HL-60 (cell line): ENCODE results near the gene ATL2.

Experiments used
- DNase-seq, 2 experiments: peaks; one replicate each; pipeline ENCODE4 v3.0.0-alpha.2; 2010 to 2020; ENCODE audit warnings: low read depth in 1 of 2, low spot score in 1 of 2
- H3K27ac ChIP-seq: fragments of 250-450 bp; sonication (Bioruptor Pico); replicated peaks from 2 replicates; pipeline ENCODE4 v1.5.1; 2020; ENCODE audit warnings: mild to moderate bottlenecking, moderate library complexity
- H3K27me3 ChIP-seq: fragments of 250-450 bp; sonication (Bioruptor Pico); 2 replicates; pipeline ENCODE4 v1.5.1; 2021; ENCODE audit warnings: mild to moderate bottlenecking, moderate library complexity; ENCODE audit not compliant: insufficient read depth, poor library complexity, severe bottlenecking
- H3K4me3 ChIP-seq: replicated peaks from 2 replicates; pipeline ENCODE4 v1.5.1; 2011; ENCODE audit warnings: mild to moderate bottlenecking, control low read depth, low read length; ENCODE audit not compliant: insufficient read depth
- GABPA ChIP-seq: IDR thresholded peaks from 2 replicates; pipeline ENCODE4 v1.6.1; 2012; ENCODE audit warnings: low read depth
- POLR2AphosphoS5 ChIP-seq: IDR thresholded peaks from 2 replicates; pipeline ENCODE4 v1.6.1; 2012; ENCODE audit warnings: low read depth
- SPI1 ChIP-seq: IDR thresholded peaks from 2 replicates; pipeline ENCODE4 v1.6.1; 2012; ENCODE audit warnings: low read depth, mild to moderate bottlenecking, borderline replicate concordance
- TF ChIP-seq, protein P1 (sequence below): IDR thresholded peaks from 2 replicates; pipeline ENCODE4 v1.6.1; 2012; ENCODE audit warnings: low read depth; ENCODE audit not compliant: insufficient replicate concordance
- TF ChIP-seq, protein P2 (sequence below): IDR thresholded peaks from one replicate; pipeline ENCODE4 v1.5.1; 2011; ENCODE audit warnings: low read length, control low read depth, inconsistent platforms; ENCODE audit not compliant: insufficient read depth

The ATL2 gene

DNA sequence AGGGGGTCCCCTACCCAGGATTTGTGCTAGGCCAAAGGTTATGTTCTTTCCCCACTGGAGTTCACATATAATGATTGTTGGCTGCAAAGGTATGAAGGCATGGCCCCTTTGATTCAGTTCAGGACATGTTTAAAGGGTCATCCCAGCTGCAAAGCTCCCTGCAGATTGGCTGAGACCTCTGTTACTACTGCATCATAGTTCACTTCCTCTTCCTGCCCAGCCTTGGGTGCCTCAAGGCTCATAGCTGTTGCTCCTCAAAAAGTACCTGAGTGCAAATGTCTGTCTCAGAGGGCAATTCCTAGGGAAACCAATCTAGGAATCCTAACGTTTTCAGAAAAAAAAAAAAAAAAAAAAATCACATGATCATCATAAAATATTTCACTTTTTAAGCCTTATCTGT lies 125.1 kb downstream of the ATL2 start:
- no peak for TF ChIP-seq GABPA
- TF ChIP-seq, protein P1, sequence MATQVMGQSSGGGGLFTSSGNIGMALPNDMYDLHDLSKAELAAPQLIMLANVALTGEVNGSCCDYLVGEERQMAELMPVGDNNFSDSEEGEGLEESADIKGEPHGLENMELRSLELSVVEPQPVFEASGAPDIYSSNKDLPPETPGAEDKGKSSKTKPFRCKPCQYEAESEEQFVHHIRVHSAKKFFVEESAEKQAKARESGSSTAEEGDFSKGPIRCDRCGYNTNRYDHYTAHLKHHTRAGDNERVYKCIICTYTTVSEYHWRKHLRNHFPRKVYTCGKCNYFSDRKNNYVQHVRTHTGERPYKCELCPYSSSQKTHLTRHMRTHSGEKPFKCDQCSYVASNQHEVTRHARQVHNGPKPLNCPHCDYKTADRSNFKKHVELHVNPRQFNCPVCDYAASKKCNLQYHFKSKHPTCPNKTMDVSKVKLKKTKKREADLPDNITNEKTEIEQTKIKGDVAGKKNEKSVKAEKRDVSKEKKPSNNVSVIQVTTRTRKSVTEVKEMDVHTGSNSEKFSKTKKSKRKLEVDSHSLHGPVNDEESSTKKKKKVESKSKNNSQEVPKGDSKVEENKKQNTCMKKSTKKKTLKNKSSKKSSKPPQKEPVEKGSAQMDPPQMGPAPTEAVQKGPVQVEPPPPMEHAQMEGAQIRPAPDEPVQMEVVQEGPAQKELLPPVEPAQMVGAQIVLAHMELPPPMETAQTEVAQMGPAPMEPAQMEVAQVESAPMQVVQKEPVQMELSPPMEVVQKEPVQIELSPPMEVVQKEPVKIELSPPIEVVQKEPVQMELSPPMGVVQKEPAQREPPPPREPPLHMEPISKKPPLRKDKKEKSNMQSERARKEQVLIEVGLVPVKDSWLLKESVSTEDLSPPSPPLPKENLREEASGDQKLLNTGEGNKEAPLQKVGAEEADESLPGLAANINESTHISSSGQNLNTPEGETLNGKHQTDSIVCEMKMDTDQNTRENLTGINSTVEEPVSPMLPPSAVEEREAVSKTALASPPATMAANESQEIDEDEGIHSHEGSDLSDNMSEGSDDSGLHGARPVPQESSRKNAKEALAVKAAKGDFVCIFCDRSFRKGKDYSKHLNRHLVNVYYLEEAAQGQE = no peak
- TF ChIP-seq SPI1 = peak; percentile 84
- H3K27ac ChIP-seq = no peak overlapping the region
- no peaks in the 10 kb centered on the region for H3K27me3 ChIP-seq
- peak; percentile 18 to 20 for DNase-seq
- H3K4me3 ChIP-seq = no peak overlapping the region

DNA sequence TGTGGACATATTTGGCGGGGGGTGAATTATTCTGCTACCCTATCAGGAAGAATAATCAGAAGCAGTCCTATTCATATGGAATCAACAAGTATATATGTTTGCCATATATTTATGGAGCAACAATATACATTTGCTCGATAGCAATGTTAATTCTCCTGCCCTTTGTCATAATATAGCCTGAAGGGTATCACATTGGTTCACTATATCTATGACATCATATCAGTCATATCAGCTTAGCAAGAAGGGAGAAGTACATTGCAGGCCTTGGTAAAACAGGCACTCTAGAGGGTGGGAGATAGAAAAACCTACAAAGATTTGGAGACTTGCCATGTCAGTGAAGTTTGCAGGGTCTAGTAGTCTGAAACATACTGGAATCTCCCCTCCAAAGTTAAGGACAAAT lies 128.4 kb downstream of the ATL2 start:
- TF ChIP-seq SPI1 (no peak), GABPA (no peak), POLR2AphosphoS5 (no peak)
- TF ChIP-seq, protein P2, sequence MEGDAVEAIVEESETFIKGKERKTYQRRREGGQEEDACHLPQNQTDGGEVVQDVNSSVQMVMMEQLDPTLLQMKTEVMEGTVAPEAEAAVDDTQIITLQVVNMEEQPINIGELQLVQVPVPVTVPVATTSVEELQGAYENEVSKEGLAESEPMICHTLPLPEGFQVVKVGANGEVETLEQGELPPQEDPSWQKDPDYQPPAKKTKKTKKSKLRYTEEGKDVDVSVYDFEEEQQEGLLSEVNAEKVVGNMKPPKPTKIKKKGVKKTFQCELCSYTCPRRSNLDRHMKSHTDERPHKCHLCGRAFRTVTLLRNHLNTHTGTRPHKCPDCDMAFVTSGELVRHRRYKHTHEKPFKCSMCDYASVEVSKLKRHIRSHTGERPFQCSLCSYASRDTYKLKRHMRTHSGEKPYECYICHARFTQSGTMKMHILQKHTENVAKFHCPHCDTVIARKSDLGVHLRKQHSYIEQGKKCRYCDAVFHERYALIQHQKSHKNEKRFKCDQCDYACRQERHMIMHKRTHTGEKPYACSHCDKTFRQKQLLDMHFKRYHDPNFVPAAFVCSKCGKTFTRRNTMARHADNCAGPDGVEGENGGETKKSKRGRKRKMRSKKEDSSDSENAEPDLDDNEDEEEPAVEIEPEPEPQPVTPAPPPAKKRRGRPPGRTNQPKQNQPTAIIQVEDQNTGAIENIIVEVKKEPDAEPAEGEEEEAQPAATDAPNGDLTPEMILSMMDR = no peak
- TF ChIP-seq, protein P1 = no peak
- H3K27me3 ChIP-seq = no peaks in the 10 kb centered on the region
- DNase-seq = no peak
- H3K4me3 ChIP-seq = no peak overlapping the region
- no peak overlapping the region for H3K27ac ChIP-seq

DNA sequence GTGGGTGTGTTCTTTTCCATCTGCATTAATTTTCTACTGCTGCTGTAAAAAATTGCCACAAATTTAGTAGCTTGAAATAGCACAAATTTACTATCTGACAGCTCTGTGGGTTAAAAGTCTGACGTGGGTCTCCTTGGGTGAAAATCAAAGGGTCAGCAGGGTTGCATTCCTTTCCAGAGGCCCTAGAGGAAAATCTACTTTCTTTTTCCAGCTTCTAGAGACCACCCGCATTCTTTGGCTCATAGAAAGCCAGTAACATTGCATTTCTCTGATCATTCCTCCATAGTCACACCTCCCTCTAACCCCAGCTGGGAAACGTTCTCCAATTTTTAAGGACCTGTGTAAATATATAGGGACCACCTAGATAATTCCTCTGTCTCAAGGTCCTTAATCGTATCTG lies 128.8 kb downstream of the ATL2 start:
- Histone ChIP-seq H3K27me3 (no peaks in the 10 kb centered on the region), H3K27ac (no peak overlapping the region), H3K4me3 (no peak overlapping the region)
- TF ChIP-seq POLR2AphosphoS5 (no peak), SPI1 (no peak), GABPA (no peak)
- TF ChIP-seq, protein P2 = no peak
- TF ChIP-seq, protein P1 = no peak
- DNase-seq = no peak

DNA sequence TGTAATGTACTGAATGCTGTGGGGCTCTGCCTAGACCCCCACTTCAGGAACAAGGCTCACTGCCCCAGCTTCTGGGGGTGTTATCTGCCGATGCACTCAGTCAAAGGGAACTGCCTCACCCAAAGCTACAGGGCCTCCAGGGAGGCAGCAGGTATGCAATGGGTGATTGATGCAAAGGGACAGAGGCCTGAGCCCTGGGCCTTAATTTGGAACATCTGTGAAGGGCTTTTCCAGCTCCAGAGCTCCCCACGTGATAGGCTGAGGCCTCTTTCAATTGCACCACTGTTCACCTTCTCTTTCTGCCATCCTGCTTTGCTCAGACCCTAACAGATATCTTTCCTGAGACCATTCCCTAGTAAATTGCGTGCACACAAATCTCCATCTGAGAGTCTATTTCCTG lies 131.0 kb downstream of the ATL2 start:
- DNase-seq = no peak
- Histone ChIP-seq H3K27me3 (no peaks in the 10 kb centered on the region), H3K4me3 (no peak overlapping the region), H3K27ac (no peak overlapping the region)
- TF ChIP-seq, protein P2 = no peak
- no peak for TF ChIP-seq SPI1
- TF ChIP-seq, protein P1 = no peak
- no peak for TF ChIP-seq POLR2AphosphoS5
- TF ChIP-seq GABPA = no peak
